Gastroesophageal sphincter (tissue), 4 donors: ENCODE measurements around the gene OR2T34. TPM values are rescaled to one million over a fixed set of nuclear protein-coding genes. Genes with fewer than 3 reads are reported as not detected.

Experiments
- ATAC-seq: fragments of 150-250 bp; one replicate; pipeline ENCODE4 v1.9.1; 2016; ENCODE audit warnings: mild to moderate bottlenecking, moderate library complexity
- H3K27ac ChIP-seq, 4 donors: fragments of 200-600 bp; sonication (generic) in 3 of 4; 1 replicate in 3 of 4; 2 replicates in 1 of 4; pipeline ENCODE4 v1.5.1; 2016 to 2019
- H3K27me3 ChIP-seq: fragments of 200-600 bp; sonication (generic); one replicate; pipeline ENCODE4 v1.5.1; 2019
- H3K36me3 ChIP-seq, 2 donors: fragments of 200-600 bp; sonication (generic); one replicate each; pipeline ENCODE4 v1.5.1; 2019; ENCODE audit warnings: control low read depth in 1 of 2
- H3K4me1 ChIP-seq, 3 donors: fragments of 200-600 bp; sonication (generic); 1 replicate in 2 of 3; 2 replicates in 1 of 3; pipeline ENCODE4 v1.5.1; 2016 to 2019; ENCODE audit warnings: control low read depth in 2 of 3
- H3K4me3 ChIP-seq, 2 donors: fragments of 200-600 bp; sonication (generic); one replicate each; pipeline ENCODE4 v1.5.1; 2019; ENCODE audit warnings: mild to moderate bottlenecking in 1 of 2, moderate library complexity in 1 of 2
- H3K9me3 ChIP-seq, 3 donors: fragments of 200-600 bp; sonication (generic); one replicate each; pipeline ENCODE4 v1.5.1; 2017 to 2019; ENCODE audit warnings: control low read depth in 2 of 3
- CTCF ChIP-seq, 4 experiments: fragments of 200-600 bp in 2 of 4; fragments of 450-650 bp in 2 of 4; sonication (generic) in 1 of 4; IDR thresholded peaks; one replicate each; pipeline ENCODE4 v1.5.1; 2017 to 2019; ENCODE audit warnings: antibody characterized with exemption in 4 of 4, mild to moderate bottlenecking in 2 of 4, moderate library complexity in 2 of 4
- EP300 ChIP-seq: sonication (generic); formaldehyde crosslinking; IDR thresholded peaks from one replicate; pipeline ENCODE4 v1.6.1; 2017; ENCODE audit warnings: antibody characterized with exemption, mild to moderate bottlenecking
- POLR2A ChIP-seq, 2 donors: fragments of 450-650 bp; IDR thresholded peaks; one replicate each; pipeline ENCODE4 v1.6.1; 2017; ENCODE audit warnings: antibody characterized with exemption in 2 of 2, mild to moderate bottlenecking in 2 of 2, moderate library complexity in 1 of 2
- POLR2AphosphoS5 ChIP-seq: sonication (generic); formaldehyde crosslinking; IDR thresholded peaks from one replicate; pipeline ENCODE4 v1.6.1; 2017; ENCODE audit warnings: antibody characterized with exemption
- WGBS, 2 donors: methylation state at CpG; one replicate each; pipeline ENCODE4 v1.1.5; 2018; ENCODE audit warnings: low coverage in 1 of 2; 5-methylcytosine and 5-hydroxymethylcytosine counted together
- total RNA-seq, 4 donors: library from RNA; depleted of rRNA; stranded (reverse); fragments of >200 nt; gene quantifications; one replicate each; pipeline ENCODE4 v1.1.0, GENCODE V29; 2016

Gene OR2T34
- total RNA-seq, 4 donors from 2014 or later: not detected

DNA sequence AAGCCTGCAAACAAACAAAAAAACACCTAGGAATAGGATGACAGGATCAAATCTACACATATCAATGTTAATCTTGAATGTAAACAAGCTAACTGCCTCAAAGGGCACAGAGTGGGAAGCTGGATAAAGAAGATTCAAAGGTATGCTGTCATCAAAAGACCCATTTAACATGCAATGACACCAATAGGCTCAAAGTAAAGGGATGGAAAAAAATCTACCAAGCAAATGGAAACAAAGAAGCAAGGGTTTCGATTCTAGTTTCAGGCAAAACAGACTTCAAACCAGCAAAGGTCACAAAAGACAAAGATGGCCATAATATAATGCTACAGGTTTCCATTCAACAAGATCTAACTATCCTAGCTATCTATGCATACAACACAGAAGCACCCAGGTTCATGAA, 39.2 kb upstream of the OR2T34 start:
- 60% methylated on average over 1 of the region's 1 CpG; no CpG with 5 or more reads in 1 of the 2 donors for WGBS, 2 donors
- no peak for TF ChIP-seq CTCF (IDR thresholded peaks at IDR 0.05)
- no peak for TF ChIP-seq POLR2AphosphoS5
- no peak for TF ChIP-seq EP300
- no peak for TF ChIP-seq POLR2A (IDR thresholded peaks at IDR 0.05)
- no peak overlapping the region for H3K27ac ChIP-seq
- no peak for ATAC-seq
- H3K4me1 ChIP-seq: no peaks in the 10 kb centered on the region
- no peak overlapping the region for H3K4me3 ChIP-seq
- H3K27me3 ChIP-seq: no peaks in the 10 kb centered on the region
- no peaks in the 10 kb centered on the region for H3K36me3 ChIP-seq
- no peaks in the 10 kb centered on the region for H3K9me3 ChIP-seq

GRCh38 chr1:248611883-248612414, 37.4 kb upstream of the OR2T34 start:
- H3K27ac ChIP-seq: no peak overlapping the region
- H3K9me3 ChIP-seq: no peaks in the 10 kb centered on the region
- TF ChIP-seq EP300 (no peak), CTCF (IDR thresholded peaks at IDR 0.05) (no peak), POLR2A (IDR thresholded peaks at IDR 0.05) (no peak), POLR2AphosphoS5 (no peak)
- no peaks in the 10 kb centered on the region for H3K4me1 ChIP-seq
- H3K36me3 ChIP-seq: no peaks in the 10 kb centered on the region
- ATAC-seq: no peak
- WGBS, 2 donors: 76 to 92% methylated on average over 1 to 3 of the region's 4 CpGs
- no peak overlapping the region for H3K4me3 ChIP-seq
- H3K27me3 ChIP-seq: no peaks in the 10 kb centered on the region

GRCh38 chr1:248610301-248610700, 35.7 kb upstream of the OR2T34 start:
- Histone ChIP-seq H3K27me3 (no peaks in the 10 kb centered on the region), H3K36me3 (no peaks in the 10 kb centered on the region), H3K4me3 (no peak overlapping the region), H3K27ac (no peak overlapping the region), H3K4me1 (no peaks in the 10 kb centered on the region), H3K9me3 (no peaks in the 10 kb centered on the region)
- TF ChIP-seq CTCF (IDR thresholded peaks at IDR 0.05) (no peak), POLR2AphosphoS5 (no peak), POLR2A (IDR thresholded peaks at IDR 0.05) (no peak), EP300 (no peak)
- WGBS, 2 donors: 31 to 41% methylated on average over 3 of the region's 3 CpGs
- no peak for ATAC-seq

DNA sequence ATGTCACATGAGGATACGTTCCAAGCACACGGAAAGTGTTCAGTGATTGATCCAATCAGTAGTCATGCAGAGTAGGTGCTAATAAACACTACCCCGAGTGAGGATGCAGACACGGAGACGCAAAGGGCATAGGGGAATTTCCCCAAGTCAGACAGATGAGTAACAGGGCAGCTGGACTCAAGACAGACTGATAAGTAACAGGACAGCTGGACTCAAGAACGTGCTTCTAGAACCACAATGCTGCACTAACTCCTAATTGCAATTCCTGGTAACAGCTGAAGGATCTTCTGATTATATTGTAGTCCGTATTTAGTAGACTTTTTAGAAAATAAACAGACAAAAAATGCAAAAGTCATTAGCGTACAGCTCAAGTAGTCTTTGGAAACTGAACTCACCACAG, 24.8 kb upstream of the OR2T34 start:
- no peak for TF ChIP-seq POLR2AphosphoS5
- TF ChIP-seq POLR2A (IDR thresholded peaks at IDR 0.05): no peak
- no peak for TF ChIP-seq CTCF (IDR thresholded peaks at IDR 0.05)
- no peak for TF ChIP-seq EP300
- no peaks in the 10 kb centered on the region for H3K4me1 ChIP-seq
- H3K36me3 ChIP-seq: no peaks in the 10 kb centered on the region
- H3K27ac ChIP-seq: no peak overlapping the region
- H3K4me3 ChIP-seq: no peak overlapping the region
- WGBS, 2 donors: 59 to 71% methylated on average over 8 of the region's 8 CpGs
- H3K27me3 ChIP-seq: no peaks in the 10 kb centered on the region
- ATAC-seq: no peak
- no peaks in the 10 kb centered on the region for H3K9me3 ChIP-seq

DNA sequence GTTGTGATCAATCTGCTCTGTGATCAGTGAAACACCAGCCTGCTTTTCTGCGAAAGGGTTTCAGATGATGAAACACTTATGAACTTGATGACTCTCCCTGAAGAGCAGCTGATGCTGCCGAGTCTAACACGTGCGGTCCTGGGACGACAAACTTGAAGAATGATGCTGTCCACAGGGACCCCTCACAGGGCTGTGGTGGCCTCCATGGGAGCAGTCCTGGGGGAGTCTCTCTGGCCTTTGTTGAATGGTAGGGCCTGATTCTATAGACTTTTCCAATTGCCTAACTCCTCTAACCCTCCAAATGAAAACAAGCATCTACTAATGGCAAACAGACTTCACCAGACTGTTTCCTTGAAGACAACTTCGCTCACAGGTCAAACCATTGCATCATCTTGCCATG, 23.0 kb upstream of the OR2T34 start, which contains the start of gene OR2T10:
OR2T10 (minus strand) TSS at position 112 of the 400 bp plus-strand sequence. CDS start 3,932 bp downstream, outside the sequence.
- Histone ChIP-seq H3K4me1 (no peaks in the 10 kb centered on the region), H3K27ac (no peak within 1 kb of the TSS), H3K36me3 (no peaks in the 10 kb centered on the region), H3K27me3 (no peaks in the 10 kb centered on the region), H3K9me3 (no peaks in the 10 kb centered on the region), H3K4me3 (no peak within 1 kb of the TSS)
- WGBS, 2 donors: 40 to 78% methylated on average over 1 to 2 of the region's 6 CpGs
- TF ChIP-seq POLR2AphosphoS5 (no peak), CTCF (IDR thresholded peaks at IDR 0.05) (no peak), POLR2A (IDR thresholded peaks at IDR 0.05) (no peak), EP300 (no peak)
- no peak for ATAC-seq
